Activated CD4-positive, alpha-beta T cell treated with anti-CD3 and anti-CD28 coated beads, Interleukin-2, amount 50 U/mL, for 48 hours (primary cell): Measurements from ENCODE around the gene COX6A2.
A peak's percentile ranks its signal among the peaks of the same experiment; 100 is the strongest.

Experiments
- DNase-seq, 2 experiments: peaks; one replicate each; pipeline ENCODE4 v3.0.0-alpha.2; 2020

COX6A2 gene

GRCh38 chr16:31407406-31407805 is 20.8 kb downstream of the COX6A2 start:
- DNase-seq, result no peak

GRCh38 chr16:31404353-31405064 is 23.7 kb downstream of the COX6A2 start:
- DNase-seq, result no peak

- no peak for DNase-seq
Observed at GRCh38 chr16:31403590-31404352, 24.4 kb downstream of the COX6A2 start.

GRCh38 chr16:31402687-31403086 is 25.5 kb downstream of the COX6A2 start:
- no peak for DNase-seq

- DNase-seq, result no peak
Observed at GRCh38 chr16:31401436-31401835, 26.7 kb downstream of the COX6A2 start.

- no peak for DNase-seq
Observed at GRCh38 chr16:31400191-31400590, 28.0 kb downstream of the COX6A2 start.

GRCh38 chr16:31397701-31398100 is 30.5 kb downstream of the COX6A2 start:
- DNase-seq, result no peak

- DNase-seq, result no peak
Observed at GRCh38 chr16:31397096-31397660, 31.0 kb downstream of the COX6A2 start.

GRCh38 chr16:31395647-31396046 is 32.5 kb downstream of the COX6A2 start:
- no peak for DNase-seq

GRCh38 chr16:31393056-31393455 is 35.1 kb downstream of the COX6A2 start, which contains the start of gene ITGAD:
Gene ITGAD (plus strand): TSS chr16:31393335. CDS start chr16:31393361, 26 bp downstream.
- no peak for DNase-seq

- DNase-seq, result no peak
Observed at GRCh38 chr16:31390504-31391041, 37.6 kb downstream of the COX6A2 start.

GRCh38 chr16:31388535-31388934 is 39.6 kb downstream of the COX6A2 start:
- no peak for DNase-seq

- DNase-seq, result peak; percentile 13 to 28
Observed at GRCh38 chr16:31386157-31386984, 41.8 kb downstream of the COX6A2 start.

- DNase-seq, result no peak
Observed at GRCh38 chr16:31385680-31386079, 42.5 kb downstream of the COX6A2 start.

GRCh38 chr16:31382485-31383161 is 45.5 kb downstream of the COX6A2 start:
- DNase-seq, result peak; percentile 72 to 76

GRCh38 chr16:31380201-31380600 is 48.0 kb downstream of the COX6A2 start:
- DNase-seq, result no peak
